ENCODE data around the gene RLN1. TPM values are rescaled to one million over a fixed set of nuclear protein-coding genes. Genes with fewer than 3 reads are reported as not detected.
"Not testable (repeated sequence)": the region's sequence is repeated elsewhere in the genome, so short reads cannot be mapped to it uniquely, and the experiment has no call there.

Gene RLN1
- polyA plus RNA-seq (ENCODE audit: insufficient read length), result 0.27 TPM

- not testable (repeated sequence) for DNase-seq (ENCODE audit: low read depth)
These were observed at the start of gene RLN1 for GRCh38 chr9:5338992-5339981. Gene RLN1 (minus strand): TSS chr9:5339876. CDS start chr9:5339746, 130 bp downstream.

- no peak for DNase-seq (ENCODE audit: low read depth)
These were observed 49.5 kb upstream of the RLN1 start for GRCh38 chr9:5389109-5389732.

GRCh38 chr9:5388026-5388819 lies 48.5 kb upstream of the RLN1 start:
- no peak for DNase-seq (ENCODE audit: low read depth)

- DNase-seq (ENCODE audit: low read depth), result no peak
These were observed 44.8 kb upstream of the RLN1 start for GRCh38 chr9:5384436-5384835.

GRCh38 chr9:5382479-5382878 lies 42.8 kb upstream of the RLN1 start:
- DNase-seq (ENCODE audit: low read depth), result no peak

GRCh38 chr9:5375790-5376477 lies 36.3 kb upstream of the RLN1 start:
- DNase-seq (ENCODE audit: low read depth), result no peak

GRCh38 chr9:5375091-5375490 lies 35.4 kb upstream of the RLN1 start:
- DNase-seq (ENCODE audit: low read depth), result no peak

- no peak for DNase-seq (ENCODE audit: low read depth)
These were observed 24.8 kb upstream of the RLN1 start for GRCh38 chr9:5364294-5365024.

- DNase-seq (ENCODE audit: low read depth), result peak; percentile 9
These were observed 21.8 kb upstream of the RLN1 start for GRCh38 chr9:5361326-5362010.

- DNase-seq (ENCODE audit: low read depth), result no peak
These were observed 20.7 kb upstream of the RLN1 start for GRCh38 chr9:5360341-5360740.

GRCh38 chr9:5357431-5358105 lies 17.9 kb upstream of the RLN1 start:
- DNase-seq (ENCODE audit: low read depth), result no peak

- no peak for DNase-seq (ENCODE audit: low read depth)
These were observed 16.1 kb upstream of the RLN1 start for GRCh38 chr9:5355817-5356216.

- DNase-seq (ENCODE audit: low read depth), result no peak
These were observed 15.6 kb upstream of the RLN1 start for GRCh38 chr9:5355226-5355625.

GRCh38 chr9:5354184-5354583 lies 14.5 kb upstream of the RLN1 start:
- no peak for DNase-seq (ENCODE audit: low read depth)

GRCh38 chr9:5352637-5353248 lies 13.1 kb upstream of the RLN1 start:
- no peak for DNase-seq (ENCODE audit: low read depth)

- DNase-seq (ENCODE audit: low read depth), result no peak
These were observed 3.0 kb downstream of the RLN1 start for GRCh38 chr9:5336688-5337087.

GRCh38 chr9:5331276-5331675 lies 8.4 kb downstream of the RLN1 start:
- not testable (repeated sequence) for DNase-seq (ENCODE audit: low read depth)

GRCh38 chr9:5326893-5327548 lies 12.7 kb downstream of the RLN1 start:
- no peak for DNase-seq (ENCODE audit: low read depth)

GRCh38 chr9:5326187-5326586 lies 13.5 kb downstream of the RLN1 start:
- DNase-seq (ENCODE audit: low read depth), result no peak

All from forelimb muscle (tissue), 1 donor.